CD14-positive monocyte (primary cell): ENCODE measurements around the gene MAD1L1. TPM values are rescaled to one million over a fixed set of nuclear protein-coding genes. Genes with fewer than 3 reads are reported as not detected.
"Not testable (repeated sequence)": the region's sequence is repeated elsewhere in the genome, so short reads cannot be mapped to it uniquely, and the experiment has no call there.

Experiments
- DNase-seq, 3 donors: peaks; one replicate each; pipeline ENCODE4 v3.0.0-alpha.2; 2011 to 2022
- H2AFZ ChIP-seq: 2 replicates; pipeline ENCODE4 v1.6.0; 2012; ENCODE audit warnings: mild to moderate bottlenecking, low read depth, low read length, inconsistent platforms; ENCODE audit not compliant: insufficient read depth, poor library complexity, severe bottlenecking
- H3K27ac ChIP-seq, 2 donors: 1 replicate in 1 of 2; 2 replicates in 1 of 2; pipeline ENCODE4 v1.5.1; 2012 to 2013; ENCODE audit warnings: low read length in 2 of 2, control low read depth in 1 of 2, inconsistent platforms in 1 of 2, low read depth in 1 of 2, mild to moderate bottlenecking in 1 of 2
- H3K27me3 ChIP-seq, 2 donors: one replicate each; pipeline versions ENCODE4 v1.6.0 to v1.6.1; 2011 to 2013; ENCODE audit warnings: low read length in 2 of 2; ENCODE audit not compliant: control insufficient read depth in 2 of 2, insufficient read depth in 2 of 2
- H3K36me3 ChIP-seq, 2 donors: replicated peaks in 1 of 2; 1 replicate in 1 of 2; 2 replicates in 1 of 2; pipeline versions ENCODE4 v1.5.1 to v1.6.1; 2012 to 2013; ENCODE audit warnings: low read length in 2 of 2, control low read depth in 1 of 2, inconsistent platforms in 1 of 2, mild to moderate bottlenecking in 1 of 2; ENCODE audit not compliant: insufficient read depth in 2 of 2, control insufficient read depth in 1 of 2
- H3K4me1 ChIP-seq, 2 donors: 1 replicate in 1 of 2; 2 replicates in 1 of 2; pipeline versions ENCODE4 v1.5.1 to v1.6.1; 2012 to 2013; ENCODE audit warnings: low read length in 2 of 2, control low read depth in 1 of 2, inconsistent platforms in 1 of 2, mild to moderate bottlenecking in 1 of 2, moderate library complexity in 1 of 2; ENCODE audit not compliant: insufficient read depth in 2 of 2, control insufficient read depth in 1 of 2
- H3K4me2 ChIP-seq: replicated peaks from 2 replicates; pipeline ENCODE3; 2012; ENCODE audit warnings: low read length, moderate library complexity, mild to moderate bottlenecking; ENCODE audit not compliant: poor library complexity, severe bottlenecking; ENCODE audit errors: extremely low read depth
- H3K4me3 ChIP-seq, 3 experiments: fragments of 200-600 bp in 1 of 3; sonication (generic) in 1 of 3; replicated peaks in 1 of 3; 1 replicate in 2 of 3; 2 replicates in 1 of 3; pipeline ENCODE4 v1.5.1; 2011 to 2013; ENCODE audit warnings: low read length in 3 of 3, mild to moderate bottlenecking in 3 of 3, control low read depth in 2 of 3, low read depth in 2 of 3, inconsistent platforms in 1 of 3, moderate library complexity in 1 of 3
- H3K79me2 ChIP-seq: 2 replicates; pipeline ENCODE4 v1.6.0; 2012; ENCODE audit warnings: mild to moderate bottlenecking, control low read depth, inconsistent platforms, low read length, moderate library complexity; ENCODE audit not compliant: insufficient read depth
- H3K9ac ChIP-seq: 2 replicates; pipeline ENCODE4 v1.6.0; 2017; ENCODE audit warnings: low read length, mild to moderate bottlenecking; ENCODE audit not compliant: insufficient read depth, poor library complexity, severe bottlenecking
- H3K9me3 ChIP-seq, 2 donors: replicated peaks in 1 of 2; 1 replicate in 1 of 2; 2 replicates in 1 of 2; pipeline versions ENCODE4 v1.5.1 to v1.6.1; 2012 to 2013; ENCODE audit warnings: low read length in 2 of 2, control low read depth in 1 of 2; ENCODE audit not compliant: control insufficient read depth in 1 of 2, insufficient read depth in 1 of 2
- H4K20me1 ChIP-seq: 2 replicates; pipeline ENCODE4 v1.6.0; 2012; ENCODE audit warnings: mild to moderate bottlenecking, low read length, control low read depth, moderate library complexity; ENCODE audit not compliant: insufficient read depth
- H3K27ac Mint-ChIP-seq, 7 donors: one replicate each; pipeline ENCODE4 v1.8.0; 2020; ENCODE audit warnings: mild to moderate bottlenecking in 7 of 7, mixed read lengths in 7 of 7, moderate library complexity in 6 of 7, inconsistent platforms in 2 of 7
- H3K27me3 Mint-ChIP-seq, 3 donors: one replicate each; pipeline ENCODE4 v1.8.0; 2021 to 2022; ENCODE audit warnings: low read depth in 3 of 3, mild to moderate bottlenecking in 3 of 3, mixed read lengths in 3 of 3, moderate library complexity in 3 of 3, inconsistent platforms in 1 of 3
- H3K36me3 Mint-ChIP-seq, 2 donors: one replicate each; pipeline ENCODE4 v1.8.0; 2020; ENCODE audit warnings: mixed read lengths in 2 of 2, inconsistent platforms in 1 of 2, mild to moderate bottlenecking in 1 of 2
- H3K4me1 Mint-ChIP-seq: one replicate; pipeline ENCODE4 v1.8.0; 2020; ENCODE audit warnings: mild to moderate bottlenecking, mixed read lengths
- H3K4me3 Mint-ChIP-seq, 2 donors: one replicate each; pipeline ENCODE4 v1.8.0; 2020; ENCODE audit warnings: mild to moderate bottlenecking in 2 of 2, mixed read lengths in 2 of 2, moderate library complexity in 1 of 2
- H3K9me3 Mint-ChIP-seq, 7 donors: one replicate each; pipeline ENCODE4 v1.8.0; 2020 to 2022; ENCODE audit warnings: mixed read lengths in 7 of 7, mild to moderate bottlenecking in 6 of 7, moderate library complexity in 6 of 7, inconsistent platforms in 2 of 7
- WGBS: methylation state at CpG from one replicate; pipeline ENCODE4 v1.1.5; 2013; ENCODE audit warnings: missing lambda C conversion rate; ENCODE audit not compliant: insufficient coverage; 5-methylcytosine and 5-hydroxymethylcytosine counted together
- intact Hi-C, 2 donors: fragments of 100-400 bp; cut with micrococcal nuclease; formaldehyde crosslinking; loops; one replicate each; pipeline versions ENCODE4 v1.15.0 to v1.15.1; 2023
- polyA plus RNA-seq, 3 donors: library from polyadenylated mRNA; depleted of rRNA in 1 of 3; unstranded in 2 of 3; stranded (reverse) in 1 of 3; fragments of 300-500 nt in 2 of 3; fragments of >200 nt in 1 of 3; fragmentation: Illumina TruSeq in 2 of 3; gene quantifications; 1 replicate in 2 of 3; 2 replicates in 1 of 3; pipeline ENCODE4 v1.2.3, GENCODE V29; 2012 to 2021
- TF ChIP-seq, protein P1 (sequence below): fragments of 200-600 bp; IDR thresholded peaks from one replicate; pipeline ENCODE4 v1.8.0; 2022; ENCODE audit warnings: antibody characterized with exemption, mild to moderate bottlenecking

MAD1L1 gene
- polyA plus RNA-seq, 3 donors, result 22.0 to 39.4 (median 33.2) TPM

DNA sequence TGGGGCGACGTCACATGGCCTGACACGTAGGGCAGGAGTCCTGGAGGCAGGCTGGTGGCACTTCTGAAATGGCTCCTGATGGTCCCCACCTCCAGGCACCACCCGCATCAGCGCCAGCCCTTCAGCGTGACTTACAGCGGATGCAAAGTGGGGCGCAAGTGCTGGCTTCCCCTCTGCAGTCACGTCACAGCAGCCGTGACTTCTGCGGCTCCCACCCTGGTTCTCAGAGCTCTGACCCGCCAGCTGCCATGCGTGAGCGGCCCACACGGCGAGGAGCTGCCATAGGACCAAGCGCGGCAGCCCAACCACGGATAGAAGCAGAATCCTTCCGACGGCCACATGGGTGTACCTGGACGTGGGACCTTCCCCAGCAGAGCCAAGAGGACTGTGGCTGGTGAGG is 403.6 kb downstream of the MAD1L1 start:
- intact Hi-C loops, result no loop called here
- no peaks in the 10 kb centered on the region for H3K79me2 ChIP-seq
- H2AFZ ChIP-seq, result no peak overlapping the region
- Mint-ChIP-seq H3K27me3 (peaks cover 0 to 1% (median 0%) of the 10 kb centered on the region in 3 donors), H3K4me3 (no peak overlapping the region), H3K36me3 (peaks cover 13 to 16% of the 10 kb centered on the region in 2 donors), H3K27ac (no peak overlapping the region), H3K4me1 (no peaks in the 10 kb centered on the region), H3K9me3 (peaks cover 20 to 38% (median 35%) of the 10 kb centered on the region in 7 donors)
- no peak for DNase-seq
- peaks cover 0 to 7% of the 10 kb centered on the region in 2 donors for H3K36me3 ChIP-seq
- H3K4me3 ChIP-seq, result no peak overlapping the region
- no peak overlapping the region for H3K4me2 ChIP-seq
- H3K9ac ChIP-seq, result no peak overlapping the region
- H3K27me3 ChIP-seq, result no peaks in the 10 kb centered on the region
- TF ChIP-seq, protein P1, sequence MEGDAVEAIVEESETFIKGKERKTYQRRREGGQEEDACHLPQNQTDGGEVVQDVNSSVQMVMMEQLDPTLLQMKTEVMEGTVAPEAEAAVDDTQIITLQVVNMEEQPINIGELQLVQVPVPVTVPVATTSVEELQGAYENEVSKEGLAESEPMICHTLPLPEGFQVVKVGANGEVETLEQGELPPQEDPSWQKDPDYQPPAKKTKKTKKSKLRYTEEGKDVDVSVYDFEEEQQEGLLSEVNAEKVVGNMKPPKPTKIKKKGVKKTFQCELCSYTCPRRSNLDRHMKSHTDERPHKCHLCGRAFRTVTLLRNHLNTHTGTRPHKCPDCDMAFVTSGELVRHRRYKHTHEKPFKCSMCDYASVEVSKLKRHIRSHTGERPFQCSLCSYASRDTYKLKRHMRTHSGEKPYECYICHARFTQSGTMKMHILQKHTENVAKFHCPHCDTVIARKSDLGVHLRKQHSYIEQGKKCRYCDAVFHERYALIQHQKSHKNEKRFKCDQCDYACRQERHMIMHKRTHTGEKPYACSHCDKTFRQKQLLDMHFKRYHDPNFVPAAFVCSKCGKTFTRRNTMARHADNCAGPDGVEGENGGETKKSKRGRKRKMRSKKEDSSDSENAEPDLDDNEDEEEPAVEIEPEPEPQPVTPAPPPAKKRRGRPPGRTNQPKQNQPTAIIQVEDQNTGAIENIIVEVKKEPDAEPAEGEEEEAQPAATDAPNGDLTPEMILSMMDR, result no peak
- 99% methylated on average over 22 of the region's 22 CpGs for WGBS
- H3K9me3 ChIP-seq, result peaks cover 13 to 34% of the 10 kb centered on the region in 2 donors
- H3K4me1 ChIP-seq, result no peaks in the 10 kb centered on the region
- H4K20me1 ChIP-seq, result peaks cover 4% of the 10 kb centered on the region
- no peak overlapping the region for H3K27ac ChIP-seq

DNA sequence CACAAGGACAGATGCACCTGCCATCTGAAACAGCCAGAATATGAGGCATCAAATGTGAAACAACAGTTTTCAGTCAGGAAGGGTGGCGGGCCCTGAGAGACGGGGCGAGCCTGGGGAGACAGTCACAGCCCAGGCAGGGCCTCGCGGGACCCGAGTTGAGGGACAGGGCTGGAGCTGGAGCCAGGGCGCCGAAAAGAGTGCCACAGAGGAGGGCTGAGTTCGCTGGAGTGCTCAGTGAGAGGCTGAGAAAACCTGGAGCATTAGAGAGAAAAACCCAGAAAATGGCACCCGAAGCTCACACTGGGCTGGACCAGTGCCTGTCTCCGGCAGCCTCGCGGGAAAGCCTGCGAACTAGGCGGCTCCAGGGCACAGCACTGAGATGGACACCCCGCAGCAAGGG is 404.6 kb downstream of the MAD1L1 start:
- Mint-ChIP-seq H3K36me3 (peaks cover 13 to 16% of the 10 kb centered on the region in 2 donors), H3K9me3 (peaks cover 19 to 32% (median 28%) of the 10 kb centered on the region in 7 donors)
- H3K27ac Mint-ChIP-seq, H3K27me3 ChIP-seq, H3K4me2 ChIP-seq, H3K9ac ChIP-seq, H3K36me3 ChIP-seq, H3K79me2 ChIP-seq, H3K27ac ChIP-seq, H3K4me1 Mint-ChIP-seq, H2AFZ ChIP-seq, DNase-seq, intact Hi-C loops, H3K4me3 ChIP-seq, H3K4me3 Mint-ChIP-seq, H3K4me1 ChIP-seq, H3K27me3 Mint-ChIP-seq: not testable (repeated sequence)
- 99% methylated on average over 11 of the region's 16 CpGs for WGBS
- peaks cover 13 to 34% of the 10 kb centered on the region in 2 donors for H3K9me3 ChIP-seq
- H4K20me1 ChIP-seq, result peaks cover 11% of the 10 kb centered on the region

DNA sequence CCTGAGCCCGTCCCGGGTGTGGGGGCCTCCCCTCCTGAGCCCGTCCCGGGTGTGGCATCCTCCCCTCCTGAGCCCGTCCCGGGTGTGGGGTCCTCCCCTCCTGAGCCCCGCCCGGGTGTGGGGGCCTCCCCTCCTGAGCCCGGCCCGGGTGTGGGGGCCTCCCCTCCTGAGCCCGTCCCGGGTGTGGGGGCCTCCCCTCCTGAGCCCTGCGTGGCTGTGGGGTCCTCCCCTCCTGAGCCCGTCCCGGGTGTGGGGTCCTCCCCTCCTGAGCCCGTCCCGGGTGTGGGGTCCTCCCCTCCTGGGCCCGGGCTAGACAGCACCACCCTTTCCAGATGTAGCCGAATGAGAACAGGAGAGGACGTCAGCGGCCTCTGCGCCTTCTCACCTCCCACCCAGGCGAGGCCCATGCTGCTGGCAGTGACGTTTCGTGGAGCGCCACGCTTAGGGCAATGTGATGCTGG is 405.2 kb downstream of the MAD1L1 start:
- H3K36me3 ChIP-seq, H3K27me3 ChIP-seq, H3K4me1 ChIP-seq, H3K4me2 ChIP-seq, H3K27ac ChIP-seq, H2AFZ ChIP-seq, H3K9ac ChIP-seq, H3K4me3 Mint-ChIP-seq, H3K4me1 Mint-ChIP-seq, intact Hi-C loops, H3K27me3 Mint-ChIP-seq, H3K27ac Mint-ChIP-seq, DNase-seq, H3K79me2 ChIP-seq, H3K4me3 ChIP-seq: not testable (repeated sequence)
- Histone ChIP-seq H4K20me1 (peaks cover 16% of the 10 kb centered on the region), H3K9me3 (peaks cover 13 to 34% of the 10 kb centered on the region in 2 donors)
- Mint-ChIP-seq H3K36me3 (peaks cover 13 to 16% of the 10 kb centered on the region in 2 donors), H3K9me3 (peaks cover 18 to 29% (median 26%) of the 10 kb centered on the region in 7 donors)
- WGBS, result 94% methylated on average over 9 of the region's 27 CpGs

DNA sequence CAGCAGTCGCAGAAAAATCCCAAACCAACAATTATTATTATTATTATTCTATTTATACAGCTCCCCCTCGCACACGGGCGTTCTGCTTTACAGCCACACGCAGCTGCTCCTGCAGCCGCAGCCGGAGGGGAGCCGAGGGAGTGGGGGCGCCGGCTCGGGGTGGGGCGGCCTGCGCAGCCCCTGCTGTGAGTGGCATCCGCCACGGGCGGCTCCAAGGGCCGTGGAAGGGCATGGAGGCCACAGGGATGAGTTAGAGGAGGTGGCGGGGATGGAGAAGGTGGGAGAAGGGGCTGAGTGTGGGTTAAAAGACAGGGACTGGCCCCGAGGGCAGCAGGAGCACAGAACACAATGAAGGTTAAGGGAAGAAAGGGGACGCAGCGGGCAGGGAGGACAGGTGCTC is 405.8 kb downstream of the MAD1L1 start:
- H3K36me3 ChIP-seq, H3K27ac ChIP-seq, H3K27ac Mint-ChIP-seq, H3K4me3 ChIP-seq, H3K4me1 ChIP-seq, H3K9ac ChIP-seq, H3K4me1 Mint-ChIP-seq, DNase-seq, H2AFZ ChIP-seq, H3K27me3 Mint-ChIP-seq, H3K4me3 Mint-ChIP-seq, H3K27me3 ChIP-seq, H3K79me2 ChIP-seq, intact Hi-C loops, H3K4me2 ChIP-seq: not testable (repeated sequence)
- H4K20me1 ChIP-seq, result peaks cover 19% of the 10 kb centered on the region
- WGBS, result 92% methylated on average over 15 of the region's 21 CpGs
- peaks cover 13 to 34% of the 10 kb centered on the region in 2 donors for H3K9me3 ChIP-seq
- H3K9me3 Mint-ChIP-seq, result peaks cover 18 to 29% (median 24%) of the 10 kb centered on the region in 7 donors
- peaks cover 13 to 15% of the 10 kb centered on the region in 2 donors for H3K36me3 Mint-ChIP-seq
